Uterus (tissue), 2 donors: ENCODE results near the gene TMEM183A.
"Not testable (repeated sequence)": the region's sequence is repeated elsewhere in the genome, so short reads cannot be mapped to it uniquely, and the experiment has no call there.

ENCODE experiments used
- CTCF ChIP-seq, 4 experiments: fragments of 200-600 bp in 2 of 4; fragments of 450-650 bp in 2 of 4; sonication (generic) in 2 of 4; IDR thresholded peaks; one replicate each; pipeline ENCODE4 v1.5.1; 2016 to 2019; ENCODE audit warnings: antibody characterized with exemption in 4 of 4, mild to moderate bottlenecking in 2 of 4, moderate library complexity in 1 of 4
- POLR2A ChIP-seq, 2 donors: fragments of 450-650 bp; IDR thresholded peaks; one replicate each; pipeline ENCODE4 v1.6.1; 2016; ENCODE audit warnings: antibody characterized with exemption in 2 of 2, mild to moderate bottlenecking in 1 of 2, moderate library complexity in 1 of 2

DNA sequence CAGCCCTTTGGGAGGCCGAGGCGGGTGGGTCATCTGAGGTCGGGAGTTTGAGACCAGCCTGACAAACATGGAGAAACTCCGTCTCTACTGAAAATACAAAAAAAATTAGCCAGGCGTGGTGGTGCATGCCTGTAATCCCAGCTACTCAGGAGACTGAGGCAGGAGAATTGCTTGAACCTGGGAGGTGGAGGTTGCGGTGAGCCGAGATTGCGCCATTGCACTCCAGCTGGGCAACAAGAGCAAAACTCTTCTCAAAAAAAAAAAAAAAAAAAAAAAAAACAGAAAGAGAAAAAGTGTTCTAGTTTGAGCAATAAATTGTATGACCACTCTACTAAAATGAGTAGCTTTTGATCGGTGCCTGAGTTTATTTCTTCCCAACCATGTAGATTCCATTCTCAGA lies 21.1 kb upstream of the TMEM183A start:
- TF ChIP-seq CTCF, POLR2A (IDR thresholded peaks at IDR 0.05): not testable (repeated sequence)
